Measurements from ENCODE around the gene PYGO2.

The PYGO2 gene

GRCh38 chr1:154935749-154936554 is 25.6 kb downstream of the PYGO2 start:
- H3K9me3 ChIP-seq (ENCODE audit: low read depth, low read length), result no peaks in the 10 kb centered on the region
- peak overlapping the region; percentile 98 for H3K4me3 ChIP-seq
- no peaks in the 10 kb centered on the region for H3K36me3 ChIP-seq (ENCODE audit: insufficient read depth, low read length)
- H3K27ac ChIP-seq, result peak overlapping the region; percentile 99
- no peak for DNase-seq (ENCODE audit: low read depth, low spot score)
- TF ChIP-seq EZH2 (IDR thresholded peaks at IDR 0.05) (no peak), POLR2AphosphoS5 (IDR thresholded peaks at IDR 0.05; ENCODE audit: borderline replicate concordance, low read depth, low read length) (no peak), FOXP2 (optimal IDR thresholded peaks at IDR 0.05; ENCODE audit: control extremely low read depth, extremely low read length, insufficient read depth) (no peak)
- peak overlapping the region; percentile 99 for H3K9ac ChIP-seq (ENCODE audit: insufficient read length)

- TF ChIP-seq POLR2AphosphoS5 (IDR thresholded peaks at IDR 0.05; ENCODE audit: borderline replicate concordance, low read depth, low read length) (no peak), EZH2 (IDR thresholded peaks at IDR 0.05) (no peak), FOXP2 (optimal IDR thresholded peaks at IDR 0.05; ENCODE audit: control extremely low read depth, extremely low read length, insufficient read depth) (no peak)
- no peak for DNase-seq (ENCODE audit: low read depth, low spot score)
- Histone ChIP-seq H3K9ac (ENCODE audit: insufficient read length) (no peak overlapping the region), H3K36me3 (ENCODE audit: insufficient read depth, low read length) (no peaks in the 10 kb centered on the region), H3K27ac (no peak overlapping the region), H3K9me3 (ENCODE audit: low read depth, low read length) (no peaks in the 10 kb centered on the region), H3K4me3 (no peak overlapping the region)
Observed at GRCh38 chr1:154934358-154934948, 27.1 kb downstream of the PYGO2 start.

- no peak overlapping the region for H3K27ac ChIP-seq
Observed at GRCh38 chr1:154931940-154932487, 29.6 kb downstream of the PYGO2 start.

GRCh38 chr1:154926201-154926600 is 35.4 kb downstream of the PYGO2 start:
- Histone ChIP-seq H3K9ac (ENCODE audit: insufficient read length) (no peak overlapping the region), H3K4me3 (no peak overlapping the region), H3K36me3 (ENCODE audit: insufficient read depth, low read length) (peaks cover 36% of the 10 kb centered on the region; the same call in 1 of the 2 replicates), H3K9me3 (ENCODE audit: low read depth, low read length) (no peaks in the 10 kb centered on the region), H3K27ac (no peak overlapping the region)
- no peak for TF ChIP-seq EZH2 (IDR thresholded peaks at IDR 0.05)
- no peak for TF ChIP-seq FOXP2 (optimal IDR thresholded peaks at IDR 0.05; ENCODE audit: control extremely low read depth, extremely low read length, insufficient read depth)
- TF ChIP-seq POLR2AphosphoS5 (IDR thresholded peaks at IDR 0.05; ENCODE audit: borderline replicate concordance, low read depth, low read length), result no peak
- DNase-seq (ENCODE audit: low read depth, low spot score), result no peak

More at GRCh38 chr1:154931940-154932487, 29.6 kb downstream of the PYGO2 start:
- DNase-seq (ENCODE audit: low read depth, low spot score), result no peak
- TF ChIP-seq EZH2 (IDR thresholded peaks at IDR 0.05), result no peak
- TF ChIP-seq POLR2AphosphoS5 (IDR thresholded peaks at IDR 0.05; ENCODE audit: borderline replicate concordance, low read depth, low read length), result no peak
- TF ChIP-seq FOXP2 (optimal IDR thresholded peaks at IDR 0.05; ENCODE audit: control extremely low read depth, extremely low read length, insufficient read depth), result no peak
- H3K9ac ChIP-seq (ENCODE audit: insufficient read length), result no peak overlapping the region
- H3K4me3 ChIP-seq, result no peak overlapping the region
- no peaks in the 10 kb centered on the region for H3K9me3 ChIP-seq (ENCODE audit: low read depth, low read length)
- peaks cover 10% of the 10 kb centered on the region; the same call in 1 of the 2 replicates for H3K36me3 ChIP-seq (ENCODE audit: insufficient read depth, low read length)

- DNase-seq (ENCODE audit: low read depth, low spot score), result no peak
- Histone ChIP-seq H3K4me3 (no peak overlapping the region), H3K9ac (ENCODE audit: insufficient read length) (no peak overlapping the region), H3K36me3 (ENCODE audit: insufficient read depth, low read length) (peaks cover 36% of the 10 kb centered on the region; the same call in 1 of the 2 replicates), H3K9me3 (ENCODE audit: low read depth, low read length) (no peaks in the 10 kb centered on the region), H3K27ac (no peak overlapping the region)
- no peak for TF ChIP-seq POLR2AphosphoS5 (IDR thresholded peaks at IDR 0.05; ENCODE audit: borderline replicate concordance, low read depth, low read length)
- TF ChIP-seq FOXP2 (optimal IDR thresholded peaks at IDR 0.05; ENCODE audit: control extremely low read depth, extremely low read length, insufficient read depth), result no peak
- no peak for TF ChIP-seq EZH2 (IDR thresholded peaks at IDR 0.05)
Observed at GRCh38 chr1:154925335-154926170, 36.0 kb downstream of the PYGO2 start.

- TF ChIP-seq FOXP2 (optimal IDR thresholded peaks at IDR 0.05; ENCODE audit: control extremely low read depth, extremely low read length, insufficient read depth) (no peak), EZH2 (IDR thresholded peaks at IDR 0.05) (no peak), POLR2AphosphoS5 (IDR thresholded peaks at IDR 0.05; ENCODE audit: borderline replicate concordance, low read depth, low read length) (no peak)
- Histone ChIP-seq H3K27ac (no peak overlapping the region), H3K9ac (ENCODE audit: insufficient read length) (no peak overlapping the region), H3K4me3 (no peak overlapping the region), H3K36me3 (ENCODE audit: insufficient read depth, low read length) (peaks cover 31% of the 10 kb centered on the region; the same call in 1 of the 2 replicates), H3K9me3 (ENCODE audit: low read depth, low read length) (no peaks in the 10 kb centered on the region)
- DNase-seq (ENCODE audit: low read depth, low spot score), result no peak
Observed at GRCh38 chr1:154923695-154924094, 37.9 kb downstream of the PYGO2 start.

GRCh38 chr1:154913273-154913672 is 48.3 kb downstream of the PYGO2 start:
- no peak for DNase-seq (ENCODE audit: low read depth, low spot score)
- no peak overlapping the region for H3K27ac ChIP-seq
- no peaks in the 10 kb centered on the region for H3K9me3 ChIP-seq (ENCODE audit: low read depth, low read length)
- no peak for TF ChIP-seq FOXP2 (optimal IDR thresholded peaks at IDR 0.05; ENCODE audit: control extremely low read depth, extremely low read length, insufficient read depth)
- no peak for TF ChIP-seq EZH2 (IDR thresholded peaks at IDR 0.05)
- no peak for TF ChIP-seq POLR2AphosphoS5 (IDR thresholded peaks at IDR 0.05; ENCODE audit: borderline replicate concordance, low read depth, low read length)
- no peaks in the 10 kb centered on the region for H3K36me3 ChIP-seq (ENCODE audit: insufficient read depth, low read length)
- H3K4me3 ChIP-seq, result no peak overlapping the region
- H3K9ac ChIP-seq (ENCODE audit: insufficient read length), result no peak overlapping the region

Data from SK-N-MC (cell line).